GM04503 (cell line): ENCODE measurements around the gene FGFR3.

Experiments
- DNase-seq: peaks from one replicate; pipeline ENCODE4 v3.0.0-alpha.2; 2012; ENCODE audit warnings: low read depth

The FGFR3 gene

GRCh38 chr4:1792832-1793495 lies at the start of gene FGFR3:
FGFR3 (plus strand) TSS chr4:1793293; CDS start chr4:1793935, 642 bp downstream.
- no peak for DNase-seq

DNA sequence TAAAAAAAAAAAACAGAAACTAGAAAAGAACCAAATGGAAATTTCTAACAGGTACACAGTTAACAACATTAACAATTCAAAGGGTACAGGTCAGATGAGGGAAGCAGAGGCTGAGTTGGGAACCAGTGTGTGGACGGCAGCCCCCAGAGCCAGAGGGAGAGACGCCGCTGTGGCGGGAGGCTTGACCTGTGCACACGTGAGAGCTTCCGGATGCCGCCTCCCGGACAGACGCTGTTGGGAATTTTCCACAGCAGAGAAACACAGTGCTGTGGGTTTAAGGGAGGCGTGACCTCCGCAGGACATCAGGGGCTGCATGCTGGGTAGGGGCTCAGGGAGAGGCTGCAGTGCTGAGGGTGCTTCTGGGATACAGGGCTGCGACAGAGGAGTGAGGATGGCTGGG lies 49.5 kb upstream of the FGFR3 start:
- DNase-seq = no peak

DNA sequence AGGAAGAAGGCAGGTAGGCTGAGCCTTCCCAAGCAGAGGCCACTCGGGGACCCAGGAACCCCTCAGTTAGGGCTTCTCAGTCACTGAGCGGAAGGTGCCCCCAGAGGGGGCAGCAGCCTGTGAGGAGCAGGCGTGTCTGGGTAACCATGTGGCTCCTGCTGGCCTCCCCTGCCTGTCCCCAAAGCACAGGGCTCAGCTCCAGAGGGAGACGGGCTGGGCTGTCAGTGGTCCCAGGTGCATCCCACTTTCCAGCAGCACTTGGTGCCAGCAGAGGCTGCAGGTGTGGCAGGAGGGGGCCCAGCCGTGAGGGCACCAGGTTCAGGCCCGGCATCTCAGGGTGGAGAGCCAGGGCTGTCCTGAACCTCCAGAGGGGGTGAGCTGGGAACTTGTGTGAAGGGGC lies 49.1 kb upstream of the FGFR3 start:
- DNase-seq = no peak

DNA sequence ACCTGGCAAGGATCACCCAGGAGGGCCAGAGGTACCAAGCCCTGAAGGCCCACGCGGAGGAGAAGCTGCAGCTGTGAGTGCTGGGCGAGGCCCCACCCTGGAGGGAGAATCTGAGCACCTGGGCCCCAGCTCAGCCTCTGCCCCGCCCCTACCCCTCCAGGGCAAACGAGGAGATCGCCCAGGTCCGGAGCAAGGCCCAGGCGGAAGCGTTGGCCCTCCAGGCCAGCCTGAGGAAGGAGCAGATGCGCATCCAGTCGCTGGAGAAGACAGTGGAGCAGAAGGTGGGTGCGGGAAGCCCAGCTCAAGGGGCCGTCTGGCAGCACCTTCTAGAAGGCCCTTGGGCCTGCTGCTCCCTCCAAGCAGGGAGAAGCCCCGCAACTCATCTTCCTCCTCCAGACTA lies 48.5 kb upstream of the FGFR3 start:
- no peak for DNase-seq

DNA sequence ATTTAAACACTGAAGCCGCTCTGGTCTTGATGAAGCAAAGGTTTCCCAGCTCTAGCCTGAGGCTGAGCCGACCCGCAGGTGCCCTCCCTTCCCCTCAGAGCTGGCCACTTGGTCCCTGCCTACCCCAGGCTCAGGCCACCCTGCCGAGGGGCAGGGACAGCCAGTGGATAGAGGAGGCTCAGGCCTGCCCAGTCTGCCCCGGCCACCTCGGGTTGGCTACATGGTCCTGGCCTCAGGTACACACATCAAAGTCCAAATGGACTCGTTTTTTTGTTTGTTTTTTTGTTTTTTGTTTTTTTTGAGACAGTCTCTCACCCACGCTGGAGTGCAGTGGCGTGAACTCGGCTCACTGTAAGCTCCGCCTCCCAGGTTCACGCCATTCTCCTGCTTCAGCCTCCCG lies 47.9 kb upstream of the FGFR3 start:
- DNase-seq = no peak

GRCh38 chr4:1745697-1746096 lies 47.4 kb upstream of the FGFR3 start:
- no peak for DNase-seq

GRCh38 chr4:1746265-1746691 lies 46.8 kb upstream of the FGFR3 start:
- DNase-seq = no peak

GRCh38 chr4:1746919-1747602 lies 46.0 kb upstream of the FGFR3 start:
- DNase-seq = no peak

- no peak for DNase-seq
Observed at GRCh38 chr4:1747603-1747967, 45.5 kb upstream of the FGFR3 start.

GRCh38 chr4:1748465-1748995 lies 44.6 kb upstream of the FGFR3 start:
- no peak for DNase-seq

DNA sequence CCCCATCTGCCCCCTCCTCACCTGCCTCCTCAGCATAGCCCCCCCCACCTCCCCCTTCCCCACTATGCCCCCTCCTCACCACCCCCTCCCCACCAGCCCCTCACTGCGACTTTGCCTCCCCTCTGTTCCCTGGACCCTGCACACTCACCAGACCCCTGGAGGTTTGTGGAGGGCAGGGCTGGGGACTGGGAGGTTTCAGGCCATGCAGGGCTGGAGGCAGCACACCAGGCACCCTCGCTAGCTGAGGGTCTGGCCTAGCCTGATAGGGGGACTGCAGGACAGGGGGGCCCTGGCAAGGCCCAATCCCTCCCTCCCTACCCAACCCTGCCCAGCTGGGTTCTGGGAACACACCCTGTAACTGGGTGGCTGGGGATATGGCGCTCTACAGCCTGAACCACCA lies 43.7 kb upstream of the FGFR3 start:
- DNase-seq = no peak

DNA sequence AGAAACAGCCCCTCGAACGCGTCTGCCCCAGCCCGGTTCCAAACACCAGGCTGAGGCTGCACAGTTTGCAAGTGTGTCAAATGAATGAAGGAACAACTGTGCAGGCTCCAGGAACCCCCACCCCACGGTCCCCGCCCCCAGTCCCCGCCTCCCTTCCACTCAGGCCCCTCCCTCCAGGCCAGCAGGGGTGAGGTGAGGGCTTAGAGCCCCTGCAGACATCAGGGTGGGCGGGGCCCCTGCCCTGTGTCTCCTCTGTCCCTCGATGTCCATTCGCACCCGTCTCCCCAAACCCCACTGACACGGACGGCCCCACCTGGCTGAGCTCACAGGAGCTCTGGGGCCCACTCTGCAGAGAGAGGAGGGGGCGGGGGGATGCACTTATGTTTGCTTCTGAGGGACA lies 43.3 kb upstream of the FGFR3 start:
- no peak for DNase-seq

GRCh38 chr4:1750381-1751154 lies 42.5 kb upstream of the FGFR3 start:
- no peak for DNase-seq

- DNase-seq = no peak
Observed at GRCh38 chr4:1751155-1751918, 41.8 kb upstream of the FGFR3 start.

DNA sequence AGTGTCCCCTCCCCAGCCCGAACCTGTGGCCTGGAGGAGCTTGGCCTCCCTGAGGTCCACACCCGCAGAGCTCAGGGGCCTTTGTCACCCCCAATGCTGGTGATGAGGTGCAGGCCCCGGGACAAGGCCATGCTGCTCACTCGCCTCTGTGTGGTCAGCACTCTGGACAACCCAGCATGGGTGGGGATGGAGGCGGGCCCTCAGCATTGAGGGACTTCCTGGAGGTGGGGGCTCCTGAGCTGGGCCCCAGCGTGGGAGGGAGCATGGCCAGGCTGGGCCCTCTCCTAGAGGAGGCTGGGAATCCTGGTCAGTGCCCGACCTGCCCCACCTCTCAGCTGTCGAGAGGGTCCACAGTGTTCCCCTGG lies 41.2 kb upstream of the FGFR3 start:
- DNase-seq = no peak

DNA sequence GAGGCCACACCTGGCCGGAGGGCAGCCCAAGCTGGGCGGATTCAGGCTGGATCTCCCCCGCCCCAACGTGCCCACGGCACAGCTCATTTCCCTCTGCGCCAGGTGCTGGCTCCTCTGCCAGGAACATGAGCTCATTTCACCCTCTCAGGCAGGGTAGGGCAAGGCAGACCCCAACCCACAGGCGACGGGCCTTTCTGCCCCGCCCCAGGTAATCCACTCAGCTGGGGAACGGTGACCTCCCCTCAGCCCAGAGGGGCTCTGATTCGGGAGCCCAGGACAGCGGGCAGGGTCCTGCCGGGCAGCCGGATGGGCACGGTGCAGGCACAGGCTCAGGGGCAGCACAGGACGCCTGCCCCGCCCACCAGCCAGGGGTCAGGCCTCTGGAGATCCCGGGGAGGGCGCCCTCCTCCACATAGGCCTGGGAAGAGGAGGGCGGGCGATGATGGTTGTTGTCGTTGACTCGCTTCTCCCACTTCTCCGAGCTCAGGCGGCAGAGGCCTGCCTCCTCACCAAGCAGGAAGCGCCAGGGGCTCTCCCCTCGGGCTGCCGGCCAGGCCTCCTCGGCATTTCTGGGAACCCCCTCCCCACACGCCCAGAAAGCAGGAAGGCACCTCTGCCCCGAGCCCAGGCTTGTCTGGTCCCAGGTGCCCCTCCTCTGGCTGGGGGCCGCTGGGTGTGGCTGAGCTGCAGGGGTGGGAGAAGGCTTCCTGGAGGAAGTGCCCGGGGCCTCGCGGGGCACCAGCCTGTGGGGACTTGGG lies 40.6 kb upstream of the FGFR3 start:
- no peak for DNase-seq

GRCh38 chr4:1753294-1753696 lies 39.8 kb upstream of the FGFR3 start:
- DNase-seq = no peak

DNA sequence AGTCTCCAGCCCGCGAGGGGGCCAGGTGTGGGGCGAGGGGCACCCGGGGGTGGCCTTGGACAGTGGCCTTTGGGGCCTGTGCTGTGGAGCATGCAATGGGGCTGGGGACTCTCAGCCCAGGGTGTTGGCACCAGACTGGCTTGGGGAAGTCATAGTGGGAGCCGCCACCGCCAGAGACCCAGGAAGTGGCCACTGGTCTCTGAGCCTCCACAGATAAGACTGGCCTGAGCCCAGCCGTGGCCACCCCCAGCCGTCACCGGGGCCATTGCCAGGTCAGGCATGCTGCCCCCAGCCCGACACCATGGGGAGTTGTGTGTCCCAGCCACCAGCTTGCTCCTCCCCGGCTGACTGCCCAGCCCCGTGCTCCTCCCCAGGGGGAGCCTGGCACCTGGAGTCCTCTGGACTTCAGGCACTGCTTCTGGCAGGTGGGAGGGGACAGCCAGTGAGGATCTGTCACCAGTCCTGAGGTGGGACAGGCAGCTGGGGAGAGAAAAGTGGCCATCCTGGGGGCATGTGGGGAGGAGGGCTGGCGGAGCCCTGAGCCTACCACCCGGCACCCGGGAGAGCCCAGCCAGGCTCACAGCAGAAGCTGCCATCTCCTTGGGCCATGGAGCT lies 39.3 kb upstream of the FGFR3 start:
- no peak for DNase-seq

DNA sequence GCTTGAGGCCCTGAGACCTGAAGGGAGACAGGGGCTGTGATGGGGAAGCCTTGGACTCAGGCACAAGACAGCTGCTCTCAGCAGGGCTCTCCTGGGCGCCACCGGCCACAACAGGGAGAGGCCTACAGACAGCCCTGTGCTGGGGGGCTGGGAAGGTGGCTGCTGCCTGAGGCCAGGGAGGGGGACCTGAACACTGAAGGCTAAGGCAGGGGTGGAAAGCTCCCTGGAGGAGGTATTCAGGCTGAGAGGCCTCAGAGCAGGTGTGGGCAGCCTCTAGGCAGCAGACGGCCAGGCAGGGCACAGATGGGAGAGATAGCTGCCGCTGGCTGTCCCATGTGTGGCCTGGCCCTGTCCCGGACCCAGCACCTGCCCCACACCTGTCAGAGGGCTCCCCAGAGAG lies 38.8 kb upstream of the FGFR3 start:
- no peak for DNase-seq

GRCh38 chr4:1755297-1755696 lies 37.8 kb upstream of the FGFR3 start:
- DNase-seq = no peak

- no peak for DNase-seq
Observed at GRCh38 chr4:1756079-1756478, 37.0 kb upstream of the FGFR3 start.
